ENCODE measurements around the gene IDH3A. TPM values are rescaled to one million over a fixed set of nuclear protein-coding genes. Genes with fewer than 3 reads are reported as not detected.

Gene IDH3A
- polyA plus RNA-seq, 10 donors: 32.8 to 54.9 (median 39.0) TPM

GRCh38 chr15:78201281-78202190, 52.4 kb downstream of the IDH3A start:
- DNase-seq: no peak

DNA sequence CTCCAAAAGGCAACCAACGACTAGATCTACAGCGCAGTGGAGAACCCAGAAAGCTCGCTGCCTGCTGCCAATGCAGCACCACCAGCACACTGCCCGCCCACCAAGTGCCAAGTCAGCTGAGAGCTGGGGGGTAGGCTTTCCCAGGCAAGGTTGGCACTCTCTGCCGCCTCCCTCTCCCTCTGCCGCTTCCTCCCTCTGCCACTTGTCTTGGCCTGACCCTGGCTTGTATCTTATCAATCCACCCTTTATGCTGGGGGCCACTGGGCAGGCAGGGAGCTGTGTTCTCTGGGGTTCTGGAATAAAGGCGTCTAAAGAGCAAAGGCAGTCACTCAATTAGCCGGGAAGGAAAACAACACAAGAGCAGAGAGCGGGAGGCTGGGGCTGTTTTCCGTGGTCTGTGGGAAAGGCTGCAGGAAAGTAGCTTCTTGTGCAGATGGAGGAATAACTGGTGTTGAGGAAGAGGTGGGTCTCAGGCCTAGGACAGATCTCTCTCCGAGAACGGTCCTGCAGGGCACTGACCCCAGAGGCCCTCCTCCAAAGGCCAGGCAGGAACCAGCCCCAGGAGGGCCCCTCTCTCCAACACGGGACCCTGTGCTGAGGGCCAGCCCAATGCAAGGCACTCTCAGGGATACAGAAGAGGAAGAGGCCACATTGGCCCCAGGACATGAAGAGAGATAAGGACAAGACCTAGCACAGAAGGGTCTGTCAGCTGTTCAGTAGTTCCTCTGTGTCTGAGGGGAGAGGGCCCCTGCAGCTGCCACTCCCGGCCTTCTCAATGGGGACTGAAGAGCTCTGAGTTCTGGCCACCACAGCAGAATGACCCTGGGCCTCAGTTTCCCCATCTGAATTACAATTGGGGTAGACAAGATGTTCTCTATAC, 54.4 kb downstream of the IDH3A start:
- DNase-seq: peak in 1 of 3 donors; percentile 28

DNA sequence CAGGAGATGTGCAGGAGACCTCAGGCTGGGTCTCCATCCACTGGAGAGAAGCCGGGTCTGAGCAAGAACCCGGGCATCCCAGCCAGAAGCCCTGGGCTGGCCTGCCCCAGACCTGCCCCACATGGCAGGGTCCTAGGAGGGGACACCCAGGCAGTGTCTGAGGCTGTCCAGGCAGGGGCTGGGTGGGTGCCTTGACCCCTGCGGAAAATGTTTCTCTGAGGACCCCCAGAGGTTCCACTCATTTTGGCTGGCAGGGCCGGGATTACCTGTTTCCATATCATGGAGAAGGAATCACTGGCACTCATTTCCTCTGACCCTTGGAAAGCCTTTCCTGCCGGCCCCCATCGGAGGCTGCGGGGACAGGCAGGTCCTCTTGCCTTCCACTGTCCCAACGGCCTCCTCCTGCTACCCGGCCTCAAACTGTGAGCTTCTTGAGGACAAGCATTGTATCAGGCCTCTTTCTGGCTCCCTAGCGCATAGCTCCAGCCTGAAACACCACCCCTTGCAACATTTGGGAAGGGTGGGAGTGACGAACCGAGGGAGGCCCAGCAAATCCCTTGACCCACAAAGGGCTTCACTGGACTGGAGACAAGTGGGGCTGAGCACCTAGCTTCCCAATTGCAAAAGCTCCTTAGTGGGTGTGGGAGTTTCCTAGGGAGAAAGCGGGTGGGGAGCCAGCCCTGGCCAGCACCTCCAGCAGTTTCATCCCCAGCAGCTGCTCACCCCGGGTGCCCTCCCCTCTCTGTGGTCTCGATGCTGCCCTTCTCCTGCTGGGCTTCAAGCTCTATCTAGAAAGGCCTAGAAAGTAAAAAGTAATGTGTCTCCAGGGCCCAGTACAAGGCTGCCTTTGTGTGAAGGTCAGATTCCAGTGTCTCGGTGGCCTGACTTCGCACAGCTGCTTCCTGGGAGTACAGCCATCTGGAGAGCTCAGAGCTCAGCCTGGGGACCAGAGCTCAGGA, 55.5 kb downstream of the IDH3A start:
- peak; percentile 36 to 71 (median 45) for DNase-seq

DNA sequence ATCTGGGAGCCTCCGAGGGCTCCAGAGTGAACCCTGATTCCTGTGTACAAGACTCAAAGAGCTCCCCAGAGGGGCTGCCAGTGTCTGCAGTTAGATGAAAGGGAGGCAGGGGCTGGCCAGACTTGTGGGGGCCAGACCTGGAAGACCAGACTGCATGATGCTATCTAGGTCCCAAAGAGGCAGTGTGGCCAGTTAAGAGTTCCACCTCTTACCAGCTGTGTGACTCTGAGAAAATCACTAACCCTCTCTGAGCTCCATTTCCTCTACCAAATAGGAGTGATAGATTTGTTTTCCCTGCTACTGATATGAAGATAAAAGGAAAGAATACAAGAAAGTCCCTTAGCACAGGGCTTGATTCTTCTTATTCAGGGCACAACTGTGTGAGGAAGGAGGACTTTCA, 56.2 kb downstream of the IDH3A start:
- DNase-seq: no peak

DNA sequence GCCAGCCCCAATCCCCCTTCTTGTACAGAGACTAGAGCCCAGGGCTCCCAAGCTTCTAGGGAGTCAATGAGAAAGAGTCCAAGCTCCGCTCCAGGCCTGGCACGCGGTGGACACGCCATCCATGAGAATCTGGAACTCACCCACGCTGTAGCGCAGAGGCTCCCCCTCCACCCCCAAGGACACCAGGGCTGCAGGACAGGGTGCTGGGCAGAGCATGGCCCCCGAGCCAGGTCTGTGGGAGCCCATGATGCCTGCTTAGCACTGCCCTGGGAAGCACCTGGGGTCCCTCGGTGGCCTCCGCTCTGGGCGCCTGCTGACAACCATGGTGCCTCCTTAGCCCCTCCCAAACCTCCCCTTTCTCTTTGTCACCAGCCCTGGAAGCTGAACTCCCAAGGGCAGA, 56.7 kb downstream of the IDH3A start:
- no peak for DNase-seq

DNA sequence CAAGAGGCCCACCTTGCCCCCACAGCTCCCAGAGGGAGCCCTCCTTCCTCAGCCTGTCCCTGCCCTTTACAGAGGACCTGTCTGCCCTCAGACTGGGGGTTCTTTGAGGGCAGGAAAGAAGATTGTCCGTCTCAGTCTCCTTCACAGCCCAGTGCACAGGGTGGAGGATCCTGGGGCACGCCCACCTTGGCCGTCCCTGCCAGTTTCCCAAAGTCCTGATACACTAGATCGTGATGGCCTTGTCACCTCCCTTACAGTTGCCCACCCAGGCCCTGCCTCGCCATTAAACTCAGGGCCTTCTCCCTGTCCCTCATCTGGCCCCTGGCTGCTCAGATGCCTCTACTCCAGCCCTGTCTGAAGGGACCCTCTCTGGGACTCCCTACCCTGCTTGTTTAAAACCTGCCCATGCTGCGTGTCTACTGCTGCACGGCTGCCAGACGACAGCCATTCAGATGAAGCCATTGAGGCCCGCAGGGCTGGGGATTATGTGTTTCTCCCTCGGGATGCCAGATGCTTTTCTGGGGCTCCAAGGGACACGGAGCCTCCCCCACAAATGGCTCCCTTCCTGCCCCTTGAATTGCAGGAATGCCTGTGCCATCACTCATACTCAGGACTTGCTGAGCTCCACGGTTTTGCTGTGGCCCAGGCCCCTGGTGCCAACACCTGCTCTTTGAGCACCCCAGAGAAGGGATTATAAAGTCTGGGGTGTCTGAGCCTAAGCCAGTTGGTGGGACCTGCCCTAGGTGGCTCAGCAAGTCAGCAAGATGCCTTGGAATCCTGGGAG, 57.4 kb downstream of the IDH3A start:
- DNase-seq: peak in 1 of 3 donors; percentile 34

GRCh38 chr15:78207110-78207458, 57.9 kb downstream of the IDH3A start:
- no peak for DNase-seq

DNA sequence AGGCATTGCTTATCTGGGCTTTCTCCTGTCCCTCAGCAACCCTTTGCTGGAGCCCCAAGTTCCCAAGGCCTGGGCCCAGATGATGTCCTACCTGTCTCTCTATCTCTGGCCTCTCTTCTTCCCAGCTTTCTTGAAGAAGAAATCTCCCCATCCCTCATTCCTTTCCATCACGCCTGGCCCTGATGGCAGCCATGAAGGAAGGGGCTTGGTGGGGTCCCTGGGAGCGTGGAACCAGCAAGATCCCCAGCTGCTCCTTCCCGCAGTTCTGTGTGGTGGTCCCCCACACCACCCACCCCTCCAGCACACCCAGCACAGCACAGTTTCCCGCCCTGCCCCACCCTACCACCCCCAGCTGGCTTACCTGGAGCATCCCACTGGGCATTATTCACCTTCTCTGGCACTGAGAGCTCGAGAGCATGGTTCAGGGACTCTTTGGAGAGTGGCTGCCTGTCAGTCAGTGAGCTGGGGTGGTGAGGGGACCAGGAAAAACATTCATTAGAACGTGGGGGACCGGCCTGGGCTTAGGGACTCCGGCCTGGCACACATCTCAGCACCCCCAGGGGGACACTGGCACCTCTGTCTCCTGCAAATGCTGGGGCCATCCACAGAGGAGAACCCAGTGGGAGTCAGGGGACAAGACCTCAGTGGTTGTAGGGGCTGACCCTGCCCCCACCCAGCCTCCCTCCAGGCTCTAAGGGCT, 58.6 kb downstream of the IDH3A start:
- no peak for DNase-seq

- no peak for DNase-seq
Measured at GRCh38 chr15:78208341-78208844, 59.2 kb downstream of the IDH3A start.

DNA sequence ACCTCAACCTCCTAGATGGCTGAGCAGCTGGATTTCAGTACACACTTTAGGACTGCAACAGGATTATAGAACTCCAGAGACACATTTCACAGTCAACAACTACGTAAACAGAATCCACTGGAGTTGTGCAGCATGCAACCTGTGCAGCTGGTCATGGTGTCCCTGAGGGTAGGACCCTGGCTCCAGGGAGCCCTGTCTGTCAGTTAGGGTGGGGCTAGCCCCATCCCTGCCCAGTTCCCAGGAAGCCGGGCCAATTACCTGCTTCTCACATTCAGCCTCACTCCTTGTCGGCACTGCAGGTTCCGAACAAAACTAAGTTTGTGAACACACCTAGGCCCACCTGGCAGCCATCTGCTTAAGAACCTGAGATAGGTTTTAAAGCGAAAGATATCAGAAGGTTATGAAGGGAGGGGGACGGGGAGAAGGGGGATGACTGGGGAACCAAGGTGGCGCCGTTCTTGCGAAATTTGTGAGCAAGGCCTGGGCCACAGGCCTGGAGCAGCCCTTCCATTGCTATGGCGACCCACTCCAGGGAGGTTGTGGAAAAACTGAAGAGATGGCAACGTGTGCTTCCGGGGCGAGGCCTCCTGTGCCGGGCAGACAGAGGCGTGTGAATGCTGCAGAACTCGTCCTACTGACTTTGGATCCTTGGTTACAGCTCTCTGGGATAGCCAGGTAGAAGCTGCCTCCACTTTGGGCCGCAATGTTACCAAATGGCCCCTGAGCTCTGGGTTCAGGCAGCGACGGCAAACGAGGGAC, 59.9 kb downstream of the IDH3A start:
- no peak for DNase-seq

DNA sequence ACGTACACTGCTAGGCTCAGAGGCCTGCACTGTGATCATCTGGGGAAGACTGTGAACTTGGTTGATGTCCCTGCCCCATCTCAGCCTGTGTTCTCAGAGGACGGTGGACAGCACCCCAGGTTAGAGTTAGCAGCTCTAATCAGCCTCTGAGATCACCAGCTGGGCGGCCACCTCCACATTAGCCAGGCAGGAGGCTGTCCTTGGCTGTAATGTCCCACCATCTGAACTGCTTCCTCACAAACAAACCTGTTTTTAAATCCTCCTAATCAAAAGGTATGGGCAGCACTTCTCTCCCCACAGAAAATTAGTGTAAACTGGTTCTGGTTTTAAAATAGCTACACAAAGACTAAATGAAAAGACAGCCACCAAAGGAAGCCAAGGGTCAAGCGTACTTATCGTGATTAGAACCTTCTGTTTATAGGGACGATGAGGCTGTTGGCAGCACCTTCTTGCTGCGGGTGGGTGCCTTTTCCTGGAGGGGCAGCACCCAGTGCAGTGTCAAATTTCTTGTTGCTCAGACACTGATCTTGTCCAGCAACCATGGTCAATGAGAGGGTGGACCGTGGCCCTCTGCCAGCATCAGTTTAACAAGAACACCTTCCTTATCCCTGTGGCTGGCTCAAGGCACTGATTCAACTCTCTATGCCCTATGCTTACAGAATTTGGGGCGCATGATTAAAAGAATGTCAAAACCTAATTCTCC, 60.6 kb downstream of the IDH3A start:
- no peak for DNase-seq

GRCh38 chr15:78210349-78210717, 61.2 kb downstream of the IDH3A start:
- no peak for DNase-seq

- no peak for DNase-seq
Measured at GRCh38 chr15:78211189-78211921, 62.2 kb downstream of the IDH3A start.

- no peak for DNase-seq
Measured at GRCh38 chr15:78212008-78212407, 62.8 kb downstream of the IDH3A start.

DNA sequence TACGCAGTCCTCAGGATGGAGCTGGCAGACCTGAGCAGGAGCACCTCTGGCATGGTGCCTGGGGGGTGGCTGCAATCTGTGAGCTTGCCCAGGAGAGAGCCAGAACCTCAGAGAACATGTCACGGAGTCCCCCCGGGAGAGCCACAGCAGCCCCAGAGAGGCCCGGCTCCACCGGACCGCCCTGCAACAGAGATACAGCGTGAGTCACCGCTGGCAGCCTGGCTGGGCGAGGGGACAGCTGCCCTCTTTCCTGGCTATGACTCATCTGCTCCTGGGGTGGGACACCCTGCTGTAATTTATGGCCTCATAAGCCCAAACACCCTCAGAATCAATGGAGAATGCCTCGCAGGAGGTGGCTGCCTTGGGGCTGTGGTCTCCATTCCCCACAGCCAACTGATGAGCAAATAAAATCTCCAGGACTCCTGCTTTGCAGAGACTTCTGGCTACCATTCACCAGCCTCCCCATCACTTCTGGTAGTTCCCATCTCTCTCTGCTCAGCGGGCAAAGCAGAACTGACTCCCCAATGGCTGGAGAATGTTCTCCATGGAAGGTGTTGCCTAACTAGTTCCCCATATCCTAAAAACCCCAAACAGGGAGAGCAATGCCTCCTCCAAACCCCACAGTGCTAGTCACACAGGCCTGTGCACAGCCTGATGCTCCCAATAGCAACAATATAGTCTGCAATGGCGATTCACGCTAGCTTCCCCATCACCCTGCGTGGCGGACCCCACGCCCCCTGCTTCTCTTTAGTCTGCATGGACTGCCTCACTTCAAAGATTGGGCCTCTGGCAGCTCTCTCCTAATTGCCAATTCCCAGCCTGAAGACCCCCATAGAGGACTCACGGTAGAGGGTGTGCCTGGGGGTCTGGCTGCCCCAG, 63.6 kb downstream of the IDH3A start:
- peak; percentile 34 to 65 (median 50) for DNase-seq

GRCh38 chr15:78213425-78213750, 64.2 kb downstream of the IDH3A start:
- no peak for DNase-seq

DNA sequence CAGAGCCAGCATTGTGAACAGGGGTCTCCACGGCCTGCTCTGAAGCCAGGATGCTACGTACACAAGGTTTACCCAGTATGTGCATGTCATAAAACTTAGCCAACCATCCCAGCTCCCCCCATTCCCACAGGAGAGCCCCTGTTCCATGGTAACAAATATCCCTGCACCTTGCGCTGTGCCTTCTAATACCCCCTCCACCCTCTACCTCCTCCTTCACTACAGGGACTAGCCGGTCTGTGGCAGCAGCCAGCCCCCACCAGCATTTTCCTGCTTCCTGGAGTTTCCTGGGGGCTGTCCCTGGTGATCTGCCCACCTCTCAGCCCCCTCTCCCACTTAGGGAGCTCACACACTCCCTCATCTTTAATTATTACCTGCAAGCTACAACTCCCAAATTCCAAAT, 64.8 kb downstream of the IDH3A start:
- no peak for DNase-seq

All from muscle of back (tissue), 11 donors.